ENCODE results near the gene TUBA1A. TPM values are rescaled to one million over a fixed set of nuclear protein-coding genes. Genes with fewer than 3 reads are reported as not detected.

The TUBA1A gene
- total and polyA plus RNA-seq, 2 donors from 2014 or later = 94.3 to 128 TPM

- FAIRE-seq (no peak), DNase-seq (peak in 2 of 5 donors; percentile 70 to 79)
- intact Hi-C loops (cut with DNase I) = no loop called here
- no peak for TF ChIP-seq CTCF (IDR thresholded peaks at IDR 0.05; ENCODE audit: borderline replicate concordance, extremely low read depth, insufficient read depth)
- H3K4me3 ChIP-seq (ENCODE audit: low read length in 3 of 3) = peak overlapping the region in 2 of 3 donors; percentile 35 to 65
- no peaks in the 10 kb centered on the region for H3K36me3 ChIP-seq (ENCODE audit: control insufficient read depth in 2 of 3, insufficient read depth in 3 of 3, low read length in 3 of 3)
- peaks cover 0 to 13% (median 9%) of the 10 kb centered on the region in 3 donors for H3K4me1 ChIP-seq (ENCODE audit: control insufficient read depth in 2 of 3, insufficient read depth in 2 of 3, low read depth in 1 of 3, low read length in 3 of 3)
- H3K9ac ChIP-seq (ENCODE audit: low read length in 3 of 3) = peak overlapping the region in 2 of 3 donors; percentile 70 to 76
- H3K27ac ChIP-seq (ENCODE audit: low read depth in 2 of 2, low read length in 2 of 2) = peak overlapping the region; percentile 84 to 97
- no peaks in the 10 kb centered on the region for H3K9me3 ChIP-seq (ENCODE audit: control insufficient read depth in 2 of 3, insufficient read depth in 1 of 3, low read length in 3 of 3)
- H3K27me3 ChIP-seq (ENCODE audit: control insufficient read depth, insufficient read depth, low read length) = no peaks in the 10 kb centered on the region
These were observed 45.1 kb upstream of the TUBA1A start for GRCh38 chr12:49233842-49234526.

GRCh38 chr12:49232940-49233841, 44.3 kb upstream of the TUBA1A start:
- Histone ChIP-seq H3K27me3 (ENCODE audit: control insufficient read depth, insufficient read depth, low read length) (no peaks in the 10 kb centered on the region), H3K9me3 (ENCODE audit: control insufficient read depth in 2 of 3, insufficient read depth in 1 of 3, low read length in 3 of 3) (no peaks in the 10 kb centered on the region), H3K27ac (ENCODE audit: low read depth in 2 of 2, low read length in 2 of 2) (peak overlapping the region in 1 of 2 donors; percentile 77), H3K4me3 (ENCODE audit: low read length in 3 of 3) (peak overlapping the region in 2 of 3 donors; percentile 2 to 5), H3K36me3 (ENCODE audit: control insufficient read depth in 2 of 3, insufficient read depth in 3 of 3, low read length in 3 of 3) (no peaks in the 10 kb centered on the region), H3K9ac (ENCODE audit: low read length in 3 of 3) (peak overlapping the region in 2 of 3 donors; percentile 2 to 76), H3K4me1 (ENCODE audit: control insufficient read depth in 2 of 3, insufficient read depth in 2 of 3, low read depth in 1 of 3, low read length in 3 of 3) (peaks cover 0 to 13% (median 9%) of the 10 kb centered on the region in 3 donors)
- FAIRE-seq = no peak
- intact Hi-C loops (cut with DNase I) = no loop called here
- no peak for TF ChIP-seq CTCF (IDR thresholded peaks at IDR 0.05; ENCODE audit: borderline replicate concordance, extremely low read depth, insufficient read depth)
- peak; percentile 65 to 90 (median 81) for DNase-seq

- no peak for TF ChIP-seq CTCF (IDR thresholded peaks at IDR 0.05; ENCODE audit: borderline replicate concordance, extremely low read depth, insufficient read depth)
- no peak overlapping the region for H3K4me3 ChIP-seq (ENCODE audit: low read length in 3 of 3)
These were observed 43.2 kb upstream of the TUBA1A start for GRCh38 chr12:49231878-49232655.

More at GRCh38 chr12:49231878-49232655, 43.2 kb upstream of the TUBA1A start:
- H3K36me3 ChIP-seq (ENCODE audit: control insufficient read depth in 2 of 3, insufficient read depth in 3 of 3, low read length in 3 of 3) = no peaks in the 10 kb centered on the region
- H3K27ac ChIP-seq (ENCODE audit: low read depth in 2 of 2, low read length in 2 of 2) = no peak overlapping the region
- intact Hi-C loops (cut with DNase I) = no loop called here
- no peaks in the 10 kb centered on the region for H3K9me3 ChIP-seq (ENCODE audit: control insufficient read depth in 2 of 3, insufficient read depth in 1 of 3, low read length in 3 of 3)
- no peak overlapping the region for H3K9ac ChIP-seq (ENCODE audit: low read length in 3 of 3)
- H3K27me3 ChIP-seq (ENCODE audit: control insufficient read depth, insufficient read depth, low read length) = no peaks in the 10 kb centered on the region
- peaks cover 0 to 13% (median 9%) of the 10 kb centered on the region in 3 donors for H3K4me1 ChIP-seq (ENCODE audit: control insufficient read depth in 2 of 3, insufficient read depth in 2 of 3, low read depth in 1 of 3, low read length in 3 of 3)
- peak in 1 of 5 donors; percentile 30 for DNase-seq
- FAIRE-seq = no peak
